ENCODE results near the gene TSKS. TPM values are rescaled to one million over a fixed set of nuclear protein-coding genes. Genes with fewer than 3 reads are reported as not detected.

Gene TSKS
- total RNA-seq, 1 donor, result not detected

- no peaks in the 10 kb centered on the region for H3K9me3 ChIP-seq (ENCODE audit: low read depth, low read length)
- no peak overlapping the region for H3K4me3 ChIP-seq (ENCODE audit: insufficient read depth, low read length)
- H2AFZ ChIP-seq (ENCODE audit: low read length), result no peak overlapping the region
- TF ChIP-seq, protein P1, sequence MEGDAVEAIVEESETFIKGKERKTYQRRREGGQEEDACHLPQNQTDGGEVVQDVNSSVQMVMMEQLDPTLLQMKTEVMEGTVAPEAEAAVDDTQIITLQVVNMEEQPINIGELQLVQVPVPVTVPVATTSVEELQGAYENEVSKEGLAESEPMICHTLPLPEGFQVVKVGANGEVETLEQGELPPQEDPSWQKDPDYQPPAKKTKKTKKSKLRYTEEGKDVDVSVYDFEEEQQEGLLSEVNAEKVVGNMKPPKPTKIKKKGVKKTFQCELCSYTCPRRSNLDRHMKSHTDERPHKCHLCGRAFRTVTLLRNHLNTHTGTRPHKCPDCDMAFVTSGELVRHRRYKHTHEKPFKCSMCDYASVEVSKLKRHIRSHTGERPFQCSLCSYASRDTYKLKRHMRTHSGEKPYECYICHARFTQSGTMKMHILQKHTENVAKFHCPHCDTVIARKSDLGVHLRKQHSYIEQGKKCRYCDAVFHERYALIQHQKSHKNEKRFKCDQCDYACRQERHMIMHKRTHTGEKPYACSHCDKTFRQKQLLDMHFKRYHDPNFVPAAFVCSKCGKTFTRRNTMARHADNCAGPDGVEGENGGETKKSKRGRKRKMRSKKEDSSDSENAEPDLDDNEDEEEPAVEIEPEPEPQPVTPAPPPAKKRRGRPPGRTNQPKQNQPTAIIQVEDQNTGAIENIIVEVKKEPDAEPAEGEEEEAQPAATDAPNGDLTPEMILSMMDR (IDR thresholded peaks at IDR 0.05; ENCODE audit: extremely low read depth, low read depth, low read length), result no peak
- peak; percentile 26 for DNase-seq (ENCODE audit: insufficient read length, low spot score, missing footprints)
- no peaks in the 10 kb centered on the region for H3K4me1 ChIP-seq (ENCODE audit: insufficient read depth, low read length)
- H3K4me2 ChIP-seq (ENCODE audit: insufficient read depth, low read length), result no peak overlapping the region
- H3K79me2 ChIP-seq (ENCODE audit: insufficient read depth, low read length), result no peaks in the 10 kb centered on the region
- no peaks in the 10 kb centered on the region for H3K36me3 ChIP-seq (ENCODE audit: insufficient read depth, low read length)
- no peaks in the 10 kb centered on the region for H4K20me1 ChIP-seq (ENCODE audit: insufficient read depth, low read length)
- no peaks in the 10 kb centered on the region for H3K27me3 ChIP-seq (ENCODE audit: insufficient read depth, low read length)
- no peak overlapping the region for H3K27ac ChIP-seq (ENCODE audit: low read depth, low read length)
Measured at GRCh38 chr19:49718991-49719390, 44.1 kb downstream of the TSKS start.

GRCh38 chr19:49718511-49718910 lies 44.6 kb downstream of the TSKS start:
- Histone ChIP-seq H3K79me2 (ENCODE audit: insufficient read depth, low read length) (no peaks in the 10 kb centered on the region), H4K20me1 (ENCODE audit: insufficient read depth, low read length) (no peaks in the 10 kb centered on the region), H3K27ac (ENCODE audit: low read depth, low read length) (no peak overlapping the region), H2AFZ (ENCODE audit: low read length) (no peak overlapping the region), H3K4me1 (ENCODE audit: insufficient read depth, low read length) (no peaks in the 10 kb centered on the region), H3K4me3 (ENCODE audit: insufficient read depth, low read length) (no peak overlapping the region), H3K9me3 (ENCODE audit: low read depth, low read length) (no peaks in the 10 kb centered on the region), H3K27me3 (ENCODE audit: insufficient read depth, low read length) (no peaks in the 10 kb centered on the region), H3K36me3 (ENCODE audit: insufficient read depth, low read length) (no peaks in the 10 kb centered on the region), H3K4me2 (ENCODE audit: insufficient read depth, low read length) (no peak overlapping the region)
- peak; percentile 64 for DNase-seq (ENCODE audit: insufficient read length, low spot score, missing footprints)
- TF ChIP-seq, protein P1 (IDR thresholded peaks at IDR 0.05; ENCODE audit: extremely low read depth, low read depth, low read length), result no peak

DNA sequence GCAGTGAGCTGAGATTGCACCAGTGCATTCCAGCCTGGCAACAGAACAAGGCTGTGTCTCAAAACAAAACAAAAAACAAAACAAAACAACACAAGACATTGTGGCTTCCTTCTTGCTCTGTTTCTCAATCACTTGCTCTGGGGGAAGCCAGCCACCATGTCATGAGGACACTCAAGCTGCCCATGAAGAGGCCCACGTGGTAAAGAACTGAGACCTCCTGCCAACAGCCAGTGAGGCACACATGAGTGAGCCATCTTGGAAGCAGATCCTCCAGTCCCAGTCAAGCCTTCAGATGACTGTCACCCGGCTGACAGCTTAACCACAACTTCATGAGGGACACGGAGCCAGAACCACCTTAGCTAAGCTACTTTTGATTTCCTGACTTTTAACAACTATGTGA lies 47.0 kb downstream of the TSKS start:
- no peak overlapping the region for H3K27ac ChIP-seq (ENCODE audit: low read depth, low read length)
- no peaks in the 10 kb centered on the region for H3K79me2 ChIP-seq (ENCODE audit: insufficient read depth, low read length)
- H2AFZ ChIP-seq (ENCODE audit: low read length), result peak overlapping the region; percentile 9
- no peaks in the 10 kb centered on the region for H3K9me3 ChIP-seq (ENCODE audit: low read depth, low read length)
- H3K27me3 ChIP-seq (ENCODE audit: insufficient read depth, low read length), result no peaks in the 10 kb centered on the region
- H3K4me2 ChIP-seq (ENCODE audit: insufficient read depth, low read length), result no peak overlapping the region
- H3K4me1 ChIP-seq (ENCODE audit: insufficient read depth, low read length), result no peaks in the 10 kb centered on the region
- no peak for DNase-seq (ENCODE audit: insufficient read length, low spot score, missing footprints)
- no peaks in the 10 kb centered on the region for H3K36me3 ChIP-seq (ENCODE audit: insufficient read depth, low read length)
- H3K4me3 ChIP-seq (ENCODE audit: insufficient read depth, low read length), result no peak overlapping the region
- no peaks in the 10 kb centered on the region for H4K20me1 ChIP-seq (ENCODE audit: insufficient read depth, low read length)
- TF ChIP-seq, protein P1 (IDR thresholded peaks at IDR 0.05; ENCODE audit: extremely low read depth, low read depth, low read length), result no peak

GRCh38 chr19:49713236-49713845 lies 49.8 kb downstream of the TSKS start:
- H3K4me1 ChIP-seq (ENCODE audit: insufficient read depth, low read length), result peaks cover 3% of the 10 kb centered on the region
- no peaks in the 10 kb centered on the region for H4K20me1 ChIP-seq (ENCODE audit: insufficient read depth, low read length)
- no peaks in the 10 kb centered on the region for H3K9me3 ChIP-seq (ENCODE audit: low read depth, low read length)
- no peak overlapping the region for H3K4me2 ChIP-seq (ENCODE audit: insufficient read depth, low read length)
- H2AFZ ChIP-seq (ENCODE audit: low read length), result no peak overlapping the region
- H3K4me3 ChIP-seq (ENCODE audit: insufficient read depth, low read length), result no peak overlapping the region
- DNase-seq (ENCODE audit: insufficient read length, low spot score, missing footprints), result peak; percentile 69
- TF ChIP-seq, protein P1 (IDR thresholded peaks at IDR 0.05; ENCODE audit: extremely low read depth, low read depth, low read length), result no peak
- H3K27me3 ChIP-seq (ENCODE audit: insufficient read depth, low read length), result no peaks in the 10 kb centered on the region
- H3K27ac ChIP-seq (ENCODE audit: low read depth, low read length), result no peak overlapping the region
- H3K79me2 ChIP-seq (ENCODE audit: insufficient read depth, low read length), result no peaks in the 10 kb centered on the region
- H3K36me3 ChIP-seq (ENCODE audit: insufficient read depth, low read length), result no peaks in the 10 kb centered on the region
